Parathyroid adenoma (tissue), 2 donors: ENCODE measurements around the gene ERBIN.

Experiments used
- H2AFZ ChIP-seq: fragments of 300-600 bp; sonication (generic); one replicate; pipeline ENCODE4 v1.7.0; 2017; ENCODE audit warnings: antibody characterized with exemption, mild to moderate bottlenecking
- H3K27ac ChIP-seq: fragments of 300-600 bp; sonication (generic); one replicate; pipeline ENCODE4 v1.7.0; 2017
- H3K27me3 ChIP-seq: fragments of 300-600 bp; sonication (generic); one replicate; pipeline ENCODE4 v1.7.0; 2017; ENCODE audit warnings: low read length; ENCODE audit not compliant: control insufficient read depth, insufficient read depth
- H3K36me3 ChIP-seq: fragments of 300-600 bp; sonication (generic); one replicate; pipeline ENCODE4 v1.7.0; 2017; ENCODE audit warnings: low read length; ENCODE audit not compliant: control insufficient read depth, insufficient read depth
- H3K4me1 ChIP-seq: fragments of 300-600 bp; sonication (generic); one replicate; pipeline ENCODE4 v1.7.0; 2017; ENCODE audit warnings: control low read depth
- H3K4me2 ChIP-seq: fragments of 300-600 bp; sonication (generic); one replicate; pipeline ENCODE4 v1.7.0; 2017; ENCODE audit warnings: low read length
- H3K4me3 ChIP-seq: fragments of 300-600 bp; sonication (generic); one replicate; pipeline ENCODE4 v1.7.0; 2017; ENCODE audit warnings: low read depth, low read length
- H3K79me2 ChIP-seq: fragments of 300-600 bp; sonication (generic); one replicate; pipeline ENCODE4 v1.7.0; 2017; ENCODE audit warnings: control low read depth
- H3K9ac ChIP-seq: fragments of 300-600 bp; sonication (generic); one replicate; pipeline ENCODE4 v1.7.0; 2017; ENCODE audit warnings: mild to moderate bottlenecking
- H3K9me3 ChIP-seq: fragments of 300-600 bp; sonication (generic); one replicate; pipeline ENCODE4 v1.7.0; 2017; ENCODE audit warnings: low read length; ENCODE audit not compliant: control insufficient read depth
- CTCF ChIP-seq: fragments of 300-600 bp; sonication (generic); IDR thresholded peaks from one replicate; pipeline ENCODE4 v1.7.0; 2017; ENCODE audit warnings: antibody characterized with exemption, mild to moderate bottlenecking
- donor health status: primary hyperparathyroidism.

Gene ERBIN

GRCh38 chr5:65928322-65928752 is 2.0 kb downstream of the ERBIN start:
- Histone ChIP-seq H3K9ac (no peak overlapping the region), H2AFZ (no peak overlapping the region), H3K36me3 (no peaks in the 10 kb centered on the region), H3K79me2 (peaks cover 12% of the 10 kb centered on the region), H3K9me3 (no peaks in the 10 kb centered on the region), H3K4me2 (peak overlapping the region; percentile 95), H3K4me1 (peaks cover 2% of the 10 kb centered on the region), H3K27ac (no peak overlapping the region), H3K4me3 (peak overlapping the region; percentile 95), H3K27me3 (no peaks in the 10 kb centered on the region)
- TF ChIP-seq CTCF, result no peak

DNA sequence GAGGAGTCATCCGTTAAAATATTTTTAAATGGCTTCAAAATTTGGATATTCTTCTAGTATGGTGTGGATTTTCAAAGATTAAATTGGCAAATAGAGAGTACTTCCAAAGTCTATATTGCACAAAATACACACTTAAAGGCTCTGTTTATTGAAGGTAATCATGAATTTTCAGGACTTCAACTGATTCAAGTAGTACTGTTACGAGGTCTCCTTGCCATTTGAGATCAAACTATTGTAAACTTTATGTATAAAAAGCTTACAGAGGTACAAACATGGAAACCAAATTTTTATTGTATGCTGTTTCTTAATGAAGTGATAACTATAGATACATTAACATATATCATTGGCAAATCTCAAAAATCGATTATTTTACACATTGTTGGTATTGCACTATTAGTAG is 2.5 kb downstream of the ERBIN start:
- no peak overlapping the region for H3K27ac ChIP-seq
- H3K9me3 ChIP-seq, result no peaks in the 10 kb centered on the region
- peak overlapping the region; percentile 95 for H3K4me2 ChIP-seq
- H3K79me2 ChIP-seq, result peaks cover 12% of the 10 kb centered on the region
- no peak for TF ChIP-seq CTCF
- H3K27me3 ChIP-seq, result no peaks in the 10 kb centered on the region
- peaks cover 2% of the 10 kb centered on the region for H3K4me1 ChIP-seq
- no peak overlapping the region for H3K9ac ChIP-seq
- peak overlapping the region; percentile 95 for H3K4me3 ChIP-seq
- no peak overlapping the region for H2AFZ ChIP-seq
- H3K36me3 ChIP-seq, result no peaks in the 10 kb centered on the region

GRCh38 chr5:65932676-65933075 is 6.3 kb downstream of the ERBIN start:
- Histone ChIP-seq H3K79me2 (peaks cover 18% of the 10 kb centered on the region), H2AFZ (no peak overlapping the region), H3K4me2 (no peak overlapping the region), H3K4me3 (no peak overlapping the region), H3K27ac (no peak overlapping the region), H3K9ac (no peak overlapping the region), H3K27me3 (no peaks in the 10 kb centered on the region), H3K36me3 (no peaks in the 10 kb centered on the region), H3K4me1 (peaks cover 2% of the 10 kb centered on the region), H3K9me3 (no peaks in the 10 kb centered on the region)
- TF ChIP-seq CTCF, result no peak

DNA sequence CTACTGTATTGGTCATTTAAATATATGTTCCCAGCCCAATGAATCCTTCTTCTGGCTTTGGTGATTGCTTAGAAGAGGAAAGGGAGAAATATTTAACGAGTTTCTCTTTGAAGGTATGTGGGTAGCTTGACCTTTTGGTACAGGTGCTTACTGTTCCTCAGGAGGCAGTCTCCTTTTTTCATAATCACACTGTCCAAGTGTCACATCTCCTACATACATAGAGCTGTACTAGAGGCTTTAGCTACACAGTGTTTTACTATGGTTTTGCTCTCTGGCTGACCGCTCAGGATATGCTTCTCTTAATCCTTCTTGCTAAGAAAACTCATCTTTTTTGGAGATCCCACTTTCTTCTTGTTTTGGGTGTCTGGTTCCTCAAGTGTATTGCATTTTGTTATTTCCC is 6.9 kb downstream of the ERBIN start:
- no peaks in the 10 kb centered on the region for H3K36me3 ChIP-seq
- H2AFZ ChIP-seq, result no peak overlapping the region
- H3K4me1 ChIP-seq, result peaks cover 2% of the 10 kb centered on the region
- H3K4me3 ChIP-seq, result no peak overlapping the region
- H3K9me3 ChIP-seq, result no peaks in the 10 kb centered on the region
- no peak overlapping the region for H3K27ac ChIP-seq
- peaks cover 20% of the 10 kb centered on the region for H3K79me2 ChIP-seq
- H3K27me3 ChIP-seq, result no peaks in the 10 kb centered on the region
- H3K9ac ChIP-seq, result no peak overlapping the region
- TF ChIP-seq CTCF, result no peak
- H3K4me2 ChIP-seq, result no peak overlapping the region

- Histone ChIP-seq H3K79me2 (peaks cover 25% of the 10 kb centered on the region), H3K4me1 (no peaks in the 10 kb centered on the region), H3K4me2 (no peak overlapping the region), H3K27ac (no peak overlapping the region), H2AFZ (no peak overlapping the region), H3K27me3 (no peaks in the 10 kb centered on the region), H3K9me3 (no peaks in the 10 kb centered on the region), H3K4me3 (no peak overlapping the region), H3K9ac (no peak overlapping the region), H3K36me3 (no peaks in the 10 kb centered on the region)
- TF ChIP-seq CTCF, result no peak
Measured at GRCh38 chr5:65938256-65938655, 11.9 kb downstream of the ERBIN start.
